ENCODE data around the gene DNMT1. TPM values are rescaled to one million over a fixed set of nuclear protein-coding genes. Genes with fewer than 3 reads are reported as not detected.
A peak's percentile ranks its signal among the peaks of the same experiment; 100 is the strongest.
"Not testable (repeated sequence)": the region's sequence is repeated elsewhere in the genome, so short reads cannot be mapped to it uniquely, and the experiment has no call there.

Gene DNMT1
- total RNA-seq, 6 experiments from 2014 or later = 12.6 to 37.3 (median 24.4) TPM

GRCh38 chr19:10201176-10201575 lies 6.4 kb upstream of the DNMT1 start:
- H3K27me3 ChIP-seq = no peaks in the 10 kb centered on the region
- ATAC-seq (no peak), DNase-seq (no peak)
- TF ChIP-seq CTCF (IDR thresholded peaks at IDR 0.05) (no peak), POLR2A (IDR thresholded peaks at IDR 0.05) (no peak)
- H3K36me3 ChIP-seq = no peaks in the 10 kb centered on the region
- 65% methylated on average over 3 of the region's 3 CpGs for WGBS (ENCODE audit: insufficient coverage, low coverage, low lambda C conversion rate, missing lambda C conversion rate)
- H3K27ac ChIP-seq = no peak overlapping the region
- H3K4me1 ChIP-seq = no peaks in the 10 kb centered on the region
- intact Hi-C loops (cut with DNase I) = no loop called here
- no peaks in the 10 kb centered on the region for H3K9me3 ChIP-seq
- H3K4me3 ChIP-seq = no peak overlapping the region

- WGBS (ENCODE audit: insufficient coverage, low coverage, low lambda C conversion rate, missing lambda C conversion rate) = 85% methylated on average over 10 of the region's 15 CpGs
- DNase-seq = not testable (repeated sequence)
Observed at GRCh38 chr19:10200101-10200500, 5.3 kb upstream of the DNMT1 start.

GRCh38 chr19:10198889-10199644 lies 4.3 kb upstream of the DNMT1 start:
- H3K9me3 ChIP-seq; ATAC-seq; H3K4me1 ChIP-seq; H3K27me3 ChIP-seq; DNase-seq; H3K4me3 ChIP-seq; intact Hi-C loops (cut with DNase I); H3K36me3 ChIP-seq: not testable (repeated sequence)
- peak overlapping the region in 1 of 3 donors; percentile 3 for H3K27ac ChIP-seq
- WGBS (ENCODE audit: insufficient coverage, low coverage, low lambda C conversion rate, missing lambda C conversion rate) = 40% methylated on average over 10 of the region's 11 CpGs

More at GRCh38 chr19:10200101-10200500, 5.3 kb upstream of the DNMT1 start:
- H3K27ac ChIP-seq; H3K4me1 ChIP-seq; H3K36me3 ChIP-seq; H3K27me3 ChIP-seq; H3K9me3 ChIP-seq; H3K4me3 ChIP-seq; intact Hi-C loops (cut with DNase I); ATAC-seq: not testable (repeated sequence)

GRCh38 chr19:10195199-10195519 lies 406 bp upstream of the DNMT1 start:
- no peak for DNase-seq
- peak overlapping the region in 1 of 3 donors; percentile 53 for H3K27ac ChIP-seq
- intact Hi-C loops (cut with DNase I) = no loop called here

GRCh38 chr19:10193790-10194499 lies 808 bp downstream of the DNMT1 start:
- TF ChIP-seq CTCF (IDR thresholded peaks at IDR 0.05) (no peak), POLR2A (IDR thresholded peaks at IDR 0.05) (no peak)
- no peak for DNase-seq
- Histone ChIP-seq H3K36me3 (no peaks in the 10 kb centered on the region), H3K27ac (peak overlapping the region; percentile 40 to 53 (median 47)), H3K4me3 (peak overlapping the region; percentile 76 to 78 (median 77)), H3K27me3 (no peaks in the 10 kb centered on the region), H3K4me1 (peaks cover 0 to 24% (median 5%) of the 10 kb centered on the region in 4 donors), H3K9me3 (no peaks in the 10 kb centered on the region)
- intact Hi-C loops (cut with DNase I) = no loop called here
- 0% methylated on average over 11 of the region's 30 CpGs for WGBS (ENCODE audit: insufficient coverage, low coverage, low lambda C conversion rate, missing lambda C conversion rate)
- peak; percentile 2 to 39 (median 5) for ATAC-seq

More at GRCh38 chr19:10195199-10195519, 406 bp upstream of the DNMT1 start:
- TF ChIP-seq POLR2A (IDR thresholded peaks at IDR 0.05) (no peak), CTCF (IDR thresholded peaks at IDR 0.05) (no peak)
- H3K4me1 ChIP-seq = peaks cover 0 to 24% (median 5%) of the 10 kb centered on the region in 4 donors
- H3K9me3 ChIP-seq = no peaks in the 10 kb centered on the region
- no peaks in the 10 kb centered on the region for H3K36me3 ChIP-seq
- peak overlapping the region; percentile 76 to 78 (median 77) for H3K4me3 ChIP-seq
- no peaks in the 10 kb centered on the region for H3K27me3 ChIP-seq
- 24% methylated on average over 6 of the region's 6 CpGs for WGBS (ENCODE audit: insufficient coverage, low coverage, low lambda C conversion rate, missing lambda C conversion rate)
- ATAC-seq = no peak

All from right lobe of liver (tissue), 6 donors.